NCI-H2196 (cell line): ENCODE measurements around the gene RWDD3.

ENCODE experiments used
- DNase-seq: peaks from one replicate; lab custom pipeline; 2025; ENCODE audit not compliant: unreplicated experiment; lab: John Stamatoyannopoulos, UW

Gene RWDD3

GRCh38 chr1:95229706-95230105 is 4.3 kb upstream of the RWDD3 start:
- DNase-seq: no peak

- DNase-seq: no peak
These were observed 3.8 kb upstream of the RWDD3 start for GRCh38 chr1:95230256-95230655.

GRCh38 chr1:95230768-95231191 is 3.2 kb upstream of the RWDD3 start:
- DNase-seq: no peak

- DNase-seq: no peak
These were observed 1.2 kb upstream of the RWDD3 start for GRCh38 chr1:95232646-95233318.

- no peak for DNase-seq
These were observed 682 bp upstream of the RWDD3 start for GRCh38 chr1:95233319-95233736.

- no peak for DNase-seq
These were observed 3.0 kb downstream of the RWDD3 start for GRCh38 chr1:95236784-95237575.

- no peak for DNase-seq
These were observed 4.1 kb downstream of the RWDD3 start for GRCh38 chr1:95237981-95238703.

- DNase-seq: no peak
These were observed 11.0 kb downstream of the RWDD3 start for GRCh38 chr1:95245029-95245428.

- DNase-seq: no peak
These were observed 12.5 kb downstream of the RWDD3 start for GRCh38 chr1:95246511-95246910.

GRCh38 chr1:95247607-95248006 is 13.6 kb downstream of the RWDD3 start:
- no peak for DNase-seq

- no peak for DNase-seq
These were observed 15.9 kb downstream of the RWDD3 start for GRCh38 chr1:95249916-95250315.

GRCh38 chr1:95252422-95252821 is 18.4 kb downstream of the RWDD3 start:
- DNase-seq: no peak

GRCh38 chr1:95254959-95255358 is 20.9 kb downstream of the RWDD3 start:
- no peak for DNase-seq

GRCh38 chr1:95255826-95256225 is 21.8 kb downstream of the RWDD3 start:
- DNase-seq: no peak

GRCh38 chr1:95257758-95258157 is 23.7 kb downstream of the RWDD3 start:
- no peak for DNase-seq

- DNase-seq: no peak
These were observed 25.2 kb downstream of the RWDD3 start for GRCh38 chr1:95259245-95259644.

GRCh38 chr1:95262913-95263312 is 28.9 kb downstream of the RWDD3 start:
- DNase-seq: no peak

- no peak for DNase-seq
These were observed 29.4 kb downstream of the RWDD3 start for GRCh38 chr1:95263450-95263849.

- DNase-seq: no peak
These were observed 31.1 kb downstream of the RWDD3 start for GRCh38 chr1:95265106-95265505.

GRCh38 chr1:95276429-95276828 is 42.4 kb downstream of the RWDD3 start:
- no peak for DNase-seq

- no peak for DNase-seq
These were observed 44.4 kb downstream of the RWDD3 start for GRCh38 chr1:95278173-95279006.
